GM12878 (cell line): ENCODE results near the gene CNDP2. TPM values are rescaled to one million over a fixed set of nuclear protein-coding genes. Genes with fewer than 3 reads are reported as not detected.

Experiments used
- ATAC-seq: fragments of 200-7000 bp; cut with Tn5 transposase; 3 replicates; pipeline ENCODE4 v1.9.1; 2020; ENCODE audit warnings: mild to moderate bottlenecking, moderate library complexity
- BruUV-seq: library from RNA; stranded (reverse); fragments of 400-500 nt; replicated peaks from 2 replicates; lab custom pipeline; 2021; lab: Mats Ljungman, UMichigan
- CTCF ChIA-PET: fragments of 300-600 bp; sonication (Branson Sonifier 250); formaldehyde crosslinking; extraction: SDS; loops from one replicate; lab custom pipeline; 2021; ENCODE audit warnings: inconsistent platforms; lab: Yijun Ruan, JAX
- POLR2A ChIA-PET: fragments of 350-600 bp; formaldehyde crosslinking; extraction: SDS; loops from one replicate; lab custom pipeline; 2021; ENCODE audit warnings: inconsistent platforms; lab: Charles Lee
- RAD21 ChIA-PET: fragments of 300-600 bp; sonication (Branson Sonifier 250); formaldehyde crosslinking; loops from one replicate; lab custom pipeline; 2023; ENCODE audit warnings: antibody characterized with exemption; ENCODE audit not compliant: unreplicated experiment; lab: Charles Lee
- SMC1A ChIA-PET: fragments of 300-600 bp; sonication (Branson Sonifier 250); formaldehyde crosslinking; loops from one replicate; lab custom pipeline; 2023; ENCODE audit not compliant: unreplicated experiment, uncharacterized antibody; lab: Charles Lee
- DNase-seq: peaks from one replicate; pipeline ENCODE4 v3.0.0-alpha.2; 2011; ENCODE audit warnings: low read depth, low spot score
- FAIRE-seq: peaks from 3 replicates; lab custom pipeline; 2011; peaks lifted over from hg19 to GRCh38; lab: Jason Lieb, UNC
- H2AFZ ChIP-seq: 2 replicates; pipeline ENCODE4 v1.6.0; 2011; ENCODE audit warnings: low read depth, low read length, control low read depth; ENCODE audit not compliant: control insufficient read depth
- H3K27ac ChIP-seq: 2 replicates; pipeline ENCODE4 v1.5.1; 2011; ENCODE audit warnings: control low read depth; ENCODE audit not compliant: control insufficient read depth, insufficient read depth
- H3K27me3 ChIP-seq, 2 experiments: replicated peaks in 1 of 2; 2 replicates each; pipeline versions ENCODE4 v1.6.0 to v1.6.1; 2011; ENCODE audit warnings: low read length in 1 of 2; ENCODE audit not compliant: control insufficient read depth in 2 of 2, insufficient read depth in 2 of 2
- H3K36me3 ChIP-seq, 2 experiments: 2 replicates each; pipeline ENCODE4 v1.5.1; 2011; ENCODE audit warnings: low read length in 1 of 2; ENCODE audit not compliant: control insufficient read depth in 2 of 2, insufficient read depth in 2 of 2
- H3K4me1 ChIP-seq: 2 replicates; pipeline ENCODE4 v1.6.1; 2011; ENCODE audit warnings: mild to moderate bottlenecking, low read length, moderate library complexity, mixed read lengths; ENCODE audit not compliant: control insufficient read depth, insufficient read depth
- H3K4me2 ChIP-seq: 2 replicates; pipeline ENCODE4 v1.6.0; 2011; ENCODE audit warnings: control low read depth; ENCODE audit not compliant: control insufficient read depth, insufficient read depth
- H3K4me3 ChIP-seq: fragments of 200-600 bp; sonication (generic); 2 replicates; pipeline ENCODE4 v1.5.1; 2016
- H3K79me2 ChIP-seq: 2 replicates; pipeline ENCODE4 v1.6.0; 2011; ENCODE audit warnings: low read length; ENCODE audit not compliant: control insufficient read depth, insufficient read depth
- H3K9ac ChIP-seq: 2 replicates; pipeline ENCODE4 v1.8.0; 2011; ENCODE audit warnings: low read length, control low read depth, mixed read lengths; ENCODE audit not compliant: control insufficient read depth, insufficient read depth
- H3K9me3 ChIP-seq: replicated peaks from 3 replicates; pipeline ENCODE4 v1.5.1; 2011; ENCODE audit warnings: mild to moderate bottlenecking, low read length; ENCODE audit not compliant: control insufficient read depth, insufficient read depth
- H4K20me1 ChIP-seq: 2 replicates; pipeline ENCODE4 v1.6.0; 2011; ENCODE audit not compliant: control insufficient read depth, insufficient read depth
- E4F1 ChIP-seq: fragments of 450-650 bp; IDR thresholded peaks from 2 replicates; pipeline ENCODE4 v1.6.1; 2018; ENCODE audit warnings: borderline replicate concordance, mild to moderate bottlenecking; ENCODE audit not compliant: partially characterized antibody
- GATAD2B ChIP-seq: fragments of 450-650 bp; conservative IDR thresholded peaks from 2 replicates; pipeline ENCODE4 v1.6.1; 2017; ENCODE audit warnings: low read depth, mild to moderate bottlenecking, moderate library complexity
- KDM1A ChIP-seq: fragments of 200-600 bp; sonication (generic); IDR thresholded peaks from 2 replicates; pipeline ENCODE4 v1.6.1; 2016; ENCODE audit warnings: borderline replicate concordance
- MAX ChIP-seq: IDR thresholded peaks from 2 replicates; pipeline ENCODE4 v1.6.1; 2012; ENCODE audit warnings: low read depth, low read length, improper control_type of control experiment
- SMAD5 ChIP-seq: IDR thresholded peaks from 2 replicates; pipeline ENCODE4 v1.6.1; 2016; ENCODE audit warnings: antibody characterized with exemption, low read depth
- WGBS: methylation state at CpG from one replicate; pipeline ENCODE4 v1.1.6; 2016; ENCODE audit warnings: low lambda C conversion rate; ENCODE audit not compliant: insufficient replicate concordance, insufficient coverage; ENCODE audit errors: missing lambda C conversion rate; 5-methylcytosine and 5-hydroxymethylcytosine counted together
- in situ Hi-C: fragments of 300-500 bp; cut with MboI; formaldehyde crosslinking; loops from 9 replicates; pipeline ENCODE4 v1.14.3; 2018; ENCODE audit warnings: mixed read lengths
- intact Hi-C: fragments of 100-400 bp; cut with micrococcal nuclease; formaldehyde crosslinking; loops from one replicate; pipeline ENCODE4 v1.14.2; 2022; ENCODE audit not compliant: unreplicated experiment
- polyA plus RNA-seq, 11 experiments: library from polyadenylated mRNA; depleted of rRNA in 4 of 11; unstranded in 6 of 11; stranded (reverse) in 5 of 11; fragments of >200 nt; fragmentation: Nextera tagmentation in 4 of 11; fragmentation: Illumina TruSeq in 1 of 11; extraction: Ambion mirVana in 4 of 11; extraction: Trizol in 1 of 11; gene quantifications; 1 replicate in 1 of 11; 2 replicates in 10 of 11; pipeline versions ENCODE4 v1.2.1 to v1.2.3, GENCODE V29; 2011 to 2016; ENCODE audit warnings: inconsistent platforms in 2 of 11, missing spikeins in 2 of 11, low read depth in 1 of 11
- total RNA-seq, 4 experiments: library from RNA; depleted of rRNA in 3 of 4; stranded (reverse); fragments of >200 nt in 3 of 4; fragmentation: Illumina TruSeq in 1 of 4; extraction: Trizol in 1 of 4; gene quantifications; 2 replicates each; pipeline versions ENCODE4 v1.2.1 to v1.2.3, GENCODE V29; 2013 to 2021

CNDP2 gene
- total and polyA plus RNA-seq, 10 of the 15 experiments (the other 5 are each of a cell fraction or from before 2014, with no cell fraction given): 63.5 to 213 (median 158) TPM

DNA sequence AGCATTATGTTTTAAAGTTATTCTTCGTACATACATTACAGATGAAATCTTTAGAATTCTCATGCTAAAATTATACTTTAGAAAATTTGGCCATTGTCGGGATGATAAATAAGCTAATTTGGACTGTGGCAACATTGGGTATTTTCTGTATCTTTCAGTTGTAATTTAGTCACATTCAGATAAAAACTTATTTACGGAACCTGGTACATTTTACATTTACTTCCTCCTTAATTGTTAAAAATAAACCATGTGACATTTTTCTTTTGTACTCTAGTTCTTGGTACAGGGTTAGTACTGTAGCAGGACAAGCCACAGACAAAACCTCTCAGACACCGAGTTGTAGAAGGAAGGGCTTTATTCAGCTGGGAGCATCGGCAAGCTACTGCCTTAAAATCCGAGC lies 4.2 kb downstream of the CNDP2 start:
- ATAC-seq: no peak
- no TSS peak for BruUV-seq
- Histone ChIP-seq H3K9ac (peak overlapping the region; percentile 60), H3K9me3 (no peaks in the 10 kb centered on the region), H3K79me2 (peaks cover 60% of the 10 kb centered on the region), H3K4me2 (peak overlapping the region; percentile 98; the same call in 1 of the 2 replicates), H3K27me3 (no peaks in the 10 kb centered on the region), H3K36me3 (peaks cover 5 to 18% of the 10 kb centered on the region in 2 experiments; a peak in 3 of 4 replicates), H3K4me3 (peak overlapping the region; percentile 80), H4K20me1 (no peaks in the 10 kb centered on the region), H3K4me1 (peaks cover 18% of the 10 kb centered on the region), H2AFZ (no peak overlapping the region), H3K27ac (peak overlapping the region; percentile 88)
- ChIA-PET SMC1A (interaction anchor here (0.6 to 1.0 kb wide), 2 partner anchors 51 to 52 kb away, joined by 3 read pairs; no protein-coding TSS in a partner anchor), POLR2A (no interaction called here), CTCF (interaction anchor here (1.0 to 1.5 kb wide), 3 partner anchors 8 to 98 kb away, joined by 3 to 4 read pairs (median 4); no protein-coding TSS in a partner anchor), RAD21 (interaction anchor here (0.9 to 1.2 kb wide), 2 partner anchors 51 to 122 kb away, joined by 3 to 7 read pairs; no protein-coding TSS in a partner anchor)
- FAIRE-seq: no peak
- 2% methylated on average over 6 of the region's 6 CpGs for WGBS
- in situ Hi-C loops: no loop called here
- TF ChIP-seq SMAD5 (no peak), KDM1A (no peak), E4F1 (no peak), MAX (no peak), GATAD2B (no peak)
- no peak for DNase-seq
- intact Hi-C loops: no loop called here
